MCF 10A (cell line): ENCODE measurements around the gene GDPD5. TPM values are rescaled to one million over a fixed set of nuclear protein-coding genes. Genes with fewer than 3 reads are reported as not detected.
A peak's percentile ranks its signal among the peaks of the same experiment; 100 is the strongest.

Experiments
- BruUV-seq: library from RNA; stranded (reverse); fragments of 400-500 nt; replicated peaks from 2 replicates; lab custom pipeline; 2021; lab: Mats Ljungman, UMichigan
- CTCF ChIA-PET: fragments of 300-600 bp; sonication (Branson Sonifier 250); formaldehyde crosslinking; extraction: SDS; loops from one replicate; lab custom pipeline; 2021; ENCODE audit warnings: antibody characterized with exemption, inconsistent platforms; lab: Yijun Ruan, JAX
- POLR2A ChIA-PET: fragments of 300-600, 350-650 bp; sonication (Branson Sonifier 250); formaldehyde crosslinking; extraction: SDS; loops from one replicate; lab custom pipeline; 2020; ENCODE audit warnings: antibody characterized with exemption, inconsistent platforms; lab: Yijun Ruan, JAX
- DNase-seq: peaks from one replicate; pipeline ENCODE4 v3.0.0-alpha.2; 2018; ENCODE audit not compliant: unreplicated experiment
- H3K27ac Mint-ChIP-seq: one replicate; pipeline ENCODE4 v1.8.0; 2022; ENCODE audit warnings: mild to moderate bottlenecking, low read depth, mixed read lengths; ENCODE audit not compliant: unreplicated experiment
- H3K27me3 Mint-ChIP-seq: one replicate; pipeline ENCODE4 v1.8.0; 2022; ENCODE audit warnings: mixed read lengths; ENCODE audit not compliant: insufficient read depth, unreplicated experiment
- H3K36me3 Mint-ChIP-seq: one replicate; pipeline ENCODE4 v1.8.0; 2022; ENCODE audit warnings: mild to moderate bottlenecking, moderate library complexity, mixed read lengths; ENCODE audit not compliant: insufficient read depth, unreplicated experiment
- H3K4me1 Mint-ChIP-seq: one replicate; pipeline ENCODE4 v1.8.0; 2022; ENCODE audit warnings: mixed read lengths; ENCODE audit not compliant: insufficient read depth, unreplicated experiment
- H3K4me3 Mint-ChIP-seq: one replicate; pipeline ENCODE4 v1.8.0; 2022; ENCODE audit warnings: mild to moderate bottlenecking, moderate library complexity, mixed read lengths; ENCODE audit not compliant: unreplicated experiment
- H3K9me3 Mint-ChIP-seq: one replicate; pipeline ENCODE4 v1.8.0; 2022; ENCODE audit warnings: mixed read lengths; ENCODE audit not compliant: unreplicated experiment
- CTCF ChIP-seq: fragments of 200-600 bp; IDR thresholded peaks from one replicate; pipeline ENCODE4 v1.8.0; 2022; ENCODE audit warnings: antibody characterized with exemption, mild to moderate bottlenecking; ENCODE audit not compliant: unreplicated experiment
- intact Hi-C: fragments of 100-400 bp; cut with micrococcal nuclease; formaldehyde crosslinking; loops from 2 replicates; pipeline ENCODE4 v1.14.1; 2022
- total RNA-seq: library from RNA; stranded (reverse); gene quantifications from 2 replicates; pipeline ENCODE4 v1.2.3, GENCODE V29; 2022

The GDPD5 gene
- total RNA-seq, 1 experiment from 2014 or later: 5.6 TPM

- Mint-ChIP-seq H3K36me3 (no peaks in the 10 kb centered on the region), H3K9me3 (no peaks in the 10 kb centered on the region), H3K27me3 (no peaks in the 10 kb centered on the region), H3K4me1 (no peaks in the 10 kb centered on the region), H3K27ac (no peak overlapping the region), H3K4me3 (no peak overlapping the region)
- no peak for TF ChIP-seq CTCF
- ChIA-PET CTCF (interaction anchor here (0.5 to 0.7 kb wide), 4 partner anchors 13 to 848 kb away, joined by 3 to 4 read pairs (median 3); no protein-coding TSS in a partner anchor), POLR2A (no interaction called here)
- no peak for DNase-seq
- no TSS peak for BruUV-seq
- intact Hi-C loops: no loop called here
Observed at GRCh38 chr11:75465701-75466531, 59.8 kb downstream of the GDPD5 start.

- BruUV-seq: no TSS peak
- POLR2A ChIA-PET: interaction anchor here (0.7 kb wide), 1 partner anchor 10 kb away, joined by 3 read pairs; no protein-coding TSS in a partner anchor
- no peak for DNase-seq
- H3K4me1 Mint-ChIP-seq: no peaks in the 10 kb centered on the region
- H3K9me3 Mint-ChIP-seq: no peaks in the 10 kb centered on the region
- peak overlapping the region; percentile 10 for H3K27ac Mint-ChIP-seq
- no peak overlapping the region for H3K4me3 Mint-ChIP-seq
- no peaks in the 10 kb centered on the region for H3K27me3 Mint-ChIP-seq
- no peaks in the 10 kb centered on the region for H3K36me3 Mint-ChIP-seq
- CTCF ChIA-PET: interaction anchor here (0.7 to 2.4 kb wide), 3 partner anchors 18 to 72 kb away, joined by 3 to 11 read pairs (median 3); no protein-coding TSS in a partner anchor
- TF ChIP-seq CTCF: no peak
- intact Hi-C loops: no loop called here
Observed at GRCh38 chr11:75463106-75463774, 62.5 kb downstream of the GDPD5 start.

GRCh38 chr11:75462117-75462653 lies 63.6 kb downstream of the GDPD5 start:
- no peak for TF ChIP-seq CTCF
- intact Hi-C loops: no loop called here
- Mint-ChIP-seq H3K4me1 (no peaks in the 10 kb centered on the region), H3K27ac (no peak overlapping the region), H3K27me3 (no peaks in the 10 kb centered on the region), H3K4me3 (no peak overlapping the region), H3K9me3 (no peaks in the 10 kb centered on the region), H3K36me3 (no peaks in the 10 kb centered on the region)
- ChIA-PET CTCF (interaction anchor here (0.7 to 2.4 kb wide), 3 partner anchors 17 to 212 kb away, joined by 3 to 11 read pairs (median 3); no protein-coding TSS in a partner anchor), POLR2A (no interaction called here)
- BruUV-seq: no TSS peak
- no peak for DNase-seq

- intact Hi-C loops: no loop called here
- Mint-ChIP-seq H3K4me3 (no peak overlapping the region), H3K9me3 (no peaks in the 10 kb centered on the region), H3K36me3 (no peaks in the 10 kb centered on the region), H3K27me3 (no peaks in the 10 kb centered on the region), H3K27ac (no peak overlapping the region), H3K4me1 (no peaks in the 10 kb centered on the region)
- DNase-seq: no peak
- ChIA-PET POLR2A (no interaction called here), CTCF (interaction anchor here (1.5 to 1.6 kb wide), 2 partner anchors 12 to 71 kb away, joined by 3 to 4 read pairs; no protein-coding TSS in a partner anchor)
- no peak for TF ChIP-seq CTCF
- no TSS peak for BruUV-seq
Observed at GRCh38 chr11:75461151-75461550, 64.6 kb downstream of the GDPD5 start.
